Measurements from ENCODE around the gene LSM8.

DNA sequence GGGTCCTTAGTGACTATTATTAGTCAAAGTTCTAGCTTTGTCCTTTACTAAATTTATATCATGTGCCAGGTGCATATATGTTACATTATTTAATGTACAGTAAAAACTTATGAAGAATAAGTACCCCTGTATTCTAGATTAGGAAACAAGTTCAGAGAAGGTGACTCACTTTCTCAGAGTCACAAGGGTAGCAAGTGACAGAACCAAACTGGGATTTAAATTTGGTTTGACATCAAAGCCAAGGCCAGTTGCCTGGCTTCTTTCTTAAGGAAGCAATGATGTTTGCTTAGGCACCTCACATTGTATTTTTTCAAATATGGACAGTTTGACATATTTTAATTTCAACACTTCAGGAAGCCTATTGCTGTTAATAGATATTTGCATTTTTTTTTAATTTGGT, 2.5 kb downstream of the LSM8 start:
- no peak for TF ChIP-seq POLR2A (IDR thresholded peaks at IDR 0.05)
- TF ChIP-seq, protein P1, sequence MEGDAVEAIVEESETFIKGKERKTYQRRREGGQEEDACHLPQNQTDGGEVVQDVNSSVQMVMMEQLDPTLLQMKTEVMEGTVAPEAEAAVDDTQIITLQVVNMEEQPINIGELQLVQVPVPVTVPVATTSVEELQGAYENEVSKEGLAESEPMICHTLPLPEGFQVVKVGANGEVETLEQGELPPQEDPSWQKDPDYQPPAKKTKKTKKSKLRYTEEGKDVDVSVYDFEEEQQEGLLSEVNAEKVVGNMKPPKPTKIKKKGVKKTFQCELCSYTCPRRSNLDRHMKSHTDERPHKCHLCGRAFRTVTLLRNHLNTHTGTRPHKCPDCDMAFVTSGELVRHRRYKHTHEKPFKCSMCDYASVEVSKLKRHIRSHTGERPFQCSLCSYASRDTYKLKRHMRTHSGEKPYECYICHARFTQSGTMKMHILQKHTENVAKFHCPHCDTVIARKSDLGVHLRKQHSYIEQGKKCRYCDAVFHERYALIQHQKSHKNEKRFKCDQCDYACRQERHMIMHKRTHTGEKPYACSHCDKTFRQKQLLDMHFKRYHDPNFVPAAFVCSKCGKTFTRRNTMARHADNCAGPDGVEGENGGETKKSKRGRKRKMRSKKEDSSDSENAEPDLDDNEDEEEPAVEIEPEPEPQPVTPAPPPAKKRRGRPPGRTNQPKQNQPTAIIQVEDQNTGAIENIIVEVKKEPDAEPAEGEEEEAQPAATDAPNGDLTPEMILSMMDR (IDR thresholded peaks at IDR 0.05), result no peak

All from right lobe of liver (tissue), 4 donors.